GM19324 (cell line): Measurements from ENCODE around the gene EIF4G3.
"Not testable (repeated sequence)": the region's sequence is repeated elsewhere in the genome, so short reads cannot be mapped to it uniquely, and the experiment has no call there.

Source experiments
- ATAC-seq: cut with Tn5 transposase; IDR thresholded peaks from one replicate; pipeline ENCODE4 v1.9.1; 2021; ENCODE audit warnings: mild to moderate bottlenecking, moderate library complexity; ENCODE audit not compliant: unreplicated experiment, low FRiP score

EIF4G3 gene, protein sequence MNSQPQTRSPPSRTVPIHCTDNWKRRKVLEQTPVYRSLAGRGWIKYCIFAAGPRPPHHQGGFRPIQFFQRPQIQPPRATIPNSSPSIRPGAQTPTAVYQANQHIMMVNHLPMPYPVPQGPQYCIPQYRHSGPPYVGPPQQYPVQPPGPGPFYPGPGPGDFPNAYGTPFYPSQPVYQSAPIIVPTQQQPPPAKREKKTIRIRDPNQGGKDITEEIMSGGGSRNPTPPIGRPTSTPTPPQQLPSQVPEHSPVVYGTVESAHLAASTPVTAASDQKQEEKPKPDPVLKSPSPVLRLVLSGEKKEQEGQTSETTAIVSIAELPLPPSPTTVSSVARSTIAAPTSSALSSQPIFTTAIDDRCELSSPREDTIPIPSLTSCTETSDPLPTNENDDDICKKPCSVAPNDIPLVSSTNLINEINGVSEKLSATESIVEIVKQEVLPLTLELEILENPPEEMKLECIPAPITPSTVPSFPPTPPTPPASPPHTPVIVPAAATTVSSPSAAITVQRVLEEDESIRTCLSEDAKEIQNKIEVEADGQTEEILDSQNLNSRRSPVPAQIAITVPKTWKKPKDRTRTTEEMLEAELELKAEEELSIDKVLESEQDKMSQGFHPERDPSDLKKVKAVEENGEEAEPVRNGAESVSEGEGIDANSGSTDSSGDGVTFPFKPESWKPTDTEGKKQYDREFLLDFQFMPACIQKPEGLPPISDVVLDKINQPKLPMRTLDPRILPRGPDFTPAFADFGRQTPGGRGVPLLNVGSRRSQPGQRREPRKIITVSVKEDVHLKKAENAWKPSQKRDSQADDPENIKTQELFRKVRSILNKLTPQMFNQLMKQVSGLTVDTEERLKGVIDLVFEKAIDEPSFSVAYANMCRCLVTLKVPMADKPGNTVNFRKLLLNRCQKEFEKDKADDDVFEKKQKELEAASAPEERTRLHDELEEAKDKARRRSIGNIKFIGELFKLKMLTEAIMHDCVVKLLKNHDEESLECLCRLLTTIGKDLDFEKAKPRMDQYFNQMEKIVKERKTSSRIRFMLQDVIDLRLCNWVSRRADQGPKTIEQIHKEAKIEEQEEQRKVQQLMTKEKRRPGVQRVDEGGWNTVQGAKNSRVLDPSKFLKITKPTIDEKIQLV (N-terminal part only)

DNA sequence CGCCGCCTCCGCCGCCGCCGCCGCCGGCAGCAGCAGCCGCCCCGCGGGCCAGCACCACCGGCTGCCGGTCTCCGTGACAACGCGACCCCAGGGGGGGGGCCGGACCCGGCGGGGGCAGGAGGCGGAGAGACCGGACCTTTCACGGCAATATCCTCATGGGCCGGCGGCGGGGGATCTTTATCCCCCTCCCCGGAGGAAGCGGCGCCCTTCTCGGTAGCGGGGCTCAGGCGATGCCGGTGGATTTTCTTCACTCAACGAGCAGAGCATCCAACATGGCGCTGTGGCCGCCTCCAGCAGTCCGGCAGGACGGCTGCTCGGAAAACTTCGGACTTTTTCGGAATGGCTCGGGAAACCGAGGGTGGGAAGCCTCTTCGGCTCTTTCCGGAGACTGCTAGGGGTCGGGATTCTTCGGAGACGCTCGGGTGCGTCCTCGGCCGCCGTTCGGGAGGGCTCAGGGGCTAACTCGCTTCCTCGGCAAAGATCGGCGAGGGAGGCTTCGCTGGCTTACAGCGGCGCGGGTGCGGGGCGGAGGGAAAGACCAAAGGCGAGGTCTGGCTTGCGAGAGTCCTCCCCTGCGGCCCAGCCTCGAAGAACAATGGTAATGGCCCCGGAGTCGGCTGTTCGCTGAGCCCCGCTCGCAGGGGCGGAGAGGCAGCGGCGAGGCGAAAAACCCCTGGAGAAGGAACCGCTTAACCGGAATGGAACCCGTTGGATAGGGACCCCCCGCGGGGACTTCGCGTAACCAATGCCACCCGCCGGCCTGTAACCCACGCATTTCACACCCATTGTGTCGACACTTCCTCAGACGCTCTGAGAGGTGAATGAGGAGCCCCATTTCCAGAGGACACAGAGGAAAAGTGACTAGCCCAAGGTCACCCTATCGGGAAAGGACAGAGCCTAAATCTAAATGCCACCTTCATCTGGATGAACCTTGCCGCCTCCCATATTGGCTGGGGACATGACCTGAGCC is at the start of gene EIF4G3:
TSS of gene EIF4G3 (minus strand) at position 312 of the 970 bp plus-strand sequence. CDS start 174,155 bp downstream, outside the sequence.
- ATAC-seq: peak; percentile 86

DNA sequence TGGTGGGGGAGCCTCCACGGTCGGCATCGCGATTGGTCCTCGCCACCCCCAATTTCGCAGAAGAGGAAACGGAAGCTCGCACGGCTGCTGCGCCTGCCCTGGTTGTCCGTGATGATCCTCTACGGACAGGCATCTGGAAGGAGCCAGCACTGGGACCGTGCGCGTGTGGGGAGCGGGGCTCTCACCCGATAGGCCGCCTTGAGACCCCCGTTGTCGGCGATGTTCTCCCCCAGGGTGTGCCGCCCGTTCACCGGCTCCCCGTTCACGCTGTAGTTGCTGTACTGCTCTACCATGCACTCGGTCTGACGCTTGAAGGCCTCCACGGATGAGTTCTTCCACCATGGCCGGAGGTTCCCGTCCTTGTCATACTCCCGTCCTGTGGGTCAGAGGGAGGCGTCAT is 48.4 kb upstream of the EIF4G3 start:
- ATAC-seq: no peak

DNA sequence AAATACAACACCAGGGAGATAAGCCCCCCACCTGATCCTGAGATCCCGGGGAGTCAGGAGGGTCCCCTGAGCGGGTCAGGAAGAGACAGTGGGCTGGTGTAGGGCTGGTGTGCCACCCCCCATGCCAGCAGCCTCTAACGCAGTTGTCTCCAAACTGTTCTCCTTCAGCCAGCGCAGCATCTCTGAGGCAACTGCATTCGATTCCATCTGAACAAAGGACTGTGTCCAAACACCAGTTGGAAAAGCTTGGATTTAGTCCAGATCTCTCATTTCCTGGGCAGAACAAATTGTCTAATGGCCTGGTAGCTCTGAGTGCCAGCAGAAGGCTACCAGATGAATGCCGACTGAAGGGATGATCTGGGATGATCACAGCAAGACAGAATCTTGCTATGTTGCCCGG is 44.1 kb upstream of the EIF4G3 start:
- no peak for ATAC-seq

DNA sequence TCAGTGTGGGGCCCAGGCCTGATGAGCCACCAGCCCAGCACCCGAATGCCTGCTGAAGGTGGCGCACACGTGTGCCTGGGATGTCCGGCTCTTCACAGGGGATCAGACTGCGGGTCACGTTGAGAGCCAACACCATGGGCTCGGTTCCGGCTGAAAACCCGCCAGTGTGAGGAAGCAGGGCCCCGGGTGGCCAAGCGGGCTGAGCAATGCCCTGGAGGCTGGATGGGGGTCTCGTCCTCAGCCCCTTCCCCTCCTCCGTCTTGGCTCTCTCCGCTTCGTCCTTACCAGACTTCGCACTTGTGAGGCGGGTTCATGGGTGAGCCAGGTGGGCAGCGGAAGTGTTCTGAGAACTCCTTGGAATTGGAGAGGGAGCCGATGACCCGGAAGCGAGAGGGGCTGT is 43.0 kb upstream of the EIF4G3 start:
- no peak for ATAC-seq

DNA sequence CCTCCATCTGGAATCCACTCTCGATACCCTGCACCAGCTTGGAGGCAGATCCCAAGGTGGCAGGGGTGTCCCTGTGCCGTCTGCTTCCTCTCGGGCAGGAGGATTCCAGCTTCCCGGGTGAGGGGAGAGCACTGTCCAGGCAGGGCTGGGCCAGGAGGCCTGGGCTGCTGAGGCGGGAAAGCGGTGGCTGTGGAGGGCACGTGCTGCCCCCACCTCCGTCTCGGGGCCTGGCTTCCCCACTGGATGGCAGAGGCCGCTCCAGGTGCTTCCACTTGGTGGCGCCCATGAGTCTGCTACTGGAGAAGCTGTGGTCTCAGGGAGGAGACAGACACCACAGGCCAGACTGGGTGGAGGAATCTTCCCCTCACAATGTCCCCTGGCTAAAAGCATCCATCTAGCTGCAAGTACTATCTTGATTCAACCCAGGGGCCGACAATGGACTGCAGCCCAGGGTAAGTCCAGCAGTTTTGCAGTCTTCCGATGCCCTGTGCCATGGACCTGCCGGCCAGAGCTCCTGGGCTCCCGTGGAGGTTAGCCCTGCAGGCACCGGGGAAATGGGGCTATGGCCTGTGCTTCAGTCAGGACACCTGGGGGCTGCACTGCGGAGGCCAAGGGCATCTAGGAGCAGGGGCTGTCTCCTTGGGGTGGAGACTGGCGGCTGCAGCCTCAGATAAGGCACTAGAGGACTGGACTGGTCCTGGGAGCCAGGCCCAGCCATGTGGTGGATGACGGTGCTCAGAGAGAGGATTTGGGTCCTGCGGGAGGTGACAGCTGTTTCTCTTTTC is 41.3 kb upstream of the EIF4G3 start:
- no peak for ATAC-seq

DNA sequence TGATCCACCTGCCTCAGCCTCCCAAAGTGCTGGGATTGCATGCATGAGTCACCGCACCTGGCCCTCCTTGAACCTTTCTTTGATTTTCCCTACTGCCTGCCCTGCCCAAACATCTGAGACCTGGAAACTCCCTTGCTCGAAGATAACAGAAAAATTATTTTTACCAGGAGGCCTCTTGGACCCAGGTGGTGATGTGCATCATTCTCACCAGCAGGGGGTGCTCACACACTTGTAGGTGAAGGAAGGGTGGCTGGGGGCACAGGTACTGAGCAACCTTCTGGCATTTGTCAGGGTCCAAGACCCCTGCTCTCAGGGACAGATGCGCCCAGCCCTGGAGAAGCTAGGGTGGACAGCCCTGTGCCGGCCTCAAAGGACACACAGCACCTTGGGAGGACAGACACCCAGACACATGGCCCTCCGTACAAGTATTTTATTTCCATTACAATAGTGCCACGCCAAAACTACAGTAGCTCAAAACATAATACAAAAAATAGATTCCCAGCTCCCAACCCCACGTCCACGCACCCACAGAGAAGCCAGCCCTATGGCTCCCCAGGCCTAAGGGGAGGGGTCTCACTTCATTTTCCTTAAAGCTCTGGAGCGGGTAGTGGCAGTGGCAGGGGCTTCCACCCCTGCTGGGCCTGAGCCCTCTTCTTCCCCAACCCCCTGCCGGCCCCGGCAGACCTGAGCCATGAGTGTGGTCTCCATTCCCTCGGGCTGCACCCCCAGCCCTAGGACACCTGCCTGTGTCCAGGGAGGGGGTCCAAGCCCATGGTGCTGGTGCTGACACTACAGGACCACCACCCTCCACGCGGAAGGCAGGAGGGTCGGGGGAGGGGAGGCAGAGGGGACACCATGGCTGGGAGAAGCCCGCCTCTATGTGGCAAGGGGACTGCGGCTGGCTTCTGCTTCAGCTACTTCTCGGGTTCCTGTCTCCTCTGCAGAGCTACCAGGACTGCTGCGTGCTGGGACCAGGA is 40.4 kb upstream of the EIF4G3 start:
- ATAC-seq: no peak

DNA sequence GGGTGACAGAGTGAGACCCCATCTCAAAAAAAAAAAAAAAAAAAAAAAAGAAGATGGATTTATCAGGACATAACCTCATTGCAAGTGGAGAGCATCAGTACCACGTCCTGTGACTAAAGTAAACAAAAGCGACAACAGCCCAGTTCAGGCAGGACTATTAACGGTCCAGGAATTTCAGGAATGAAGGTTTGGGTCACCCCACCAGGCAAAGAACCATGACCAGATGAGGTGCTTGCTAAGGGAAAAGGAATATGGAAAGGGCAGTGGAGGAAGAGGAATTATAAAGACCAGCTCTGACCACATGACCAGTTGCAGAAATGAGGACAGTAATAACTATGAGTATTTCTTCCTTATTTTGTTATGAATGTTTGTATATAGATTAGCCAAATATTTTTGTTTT is 35.4 kb upstream of the EIF4G3 start:
- ATAC-seq: no peak

DNA sequence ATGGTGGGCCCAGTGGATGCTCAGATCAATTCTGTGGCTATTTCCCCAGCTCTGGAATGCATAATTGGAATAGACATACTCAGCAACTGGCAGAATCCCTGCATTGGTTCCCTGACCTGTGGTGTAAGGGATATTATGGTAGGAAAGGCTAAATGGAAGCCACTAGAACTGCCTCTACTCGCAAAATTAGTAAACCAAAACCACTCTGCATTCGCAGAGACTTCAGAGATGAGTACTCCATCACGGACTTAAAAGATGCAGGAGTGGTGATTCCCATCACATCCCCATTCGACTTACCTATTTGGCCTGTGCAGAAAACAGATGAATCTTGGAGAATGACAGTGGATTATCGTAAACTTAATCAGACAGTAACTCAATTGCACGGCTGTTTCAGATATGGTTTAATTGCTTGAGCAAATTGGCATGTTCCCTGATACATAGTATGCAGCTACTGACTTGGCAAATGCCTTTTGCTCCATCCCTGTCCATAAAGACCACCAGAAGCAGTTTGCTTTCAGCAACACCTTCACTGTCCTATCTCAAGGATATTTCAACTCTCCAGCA is 31.5 kb upstream of the EIF4G3 start:
- not testable (repeated sequence) for ATAC-seq

DNA sequence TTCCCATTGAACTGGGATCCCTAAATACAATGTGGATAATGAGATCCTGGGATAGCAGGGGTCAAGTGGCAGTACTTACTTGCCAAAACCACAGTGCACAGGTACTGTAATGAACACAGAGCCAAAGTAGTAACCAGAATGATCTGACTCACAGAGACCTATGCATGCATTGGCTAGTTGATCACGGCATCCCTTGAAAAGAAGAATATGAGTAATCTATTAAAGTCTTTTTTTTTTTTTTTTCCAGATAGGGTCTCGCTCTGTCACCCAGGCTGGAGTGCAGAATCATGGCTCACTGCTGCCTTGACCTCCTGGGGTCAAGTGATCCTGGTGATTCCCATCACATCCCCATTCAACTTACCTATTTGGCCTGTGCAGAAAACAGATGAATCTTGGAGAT is 29.4 kb upstream of the EIF4G3 start:
- ATAC-seq: no peak

DNA sequence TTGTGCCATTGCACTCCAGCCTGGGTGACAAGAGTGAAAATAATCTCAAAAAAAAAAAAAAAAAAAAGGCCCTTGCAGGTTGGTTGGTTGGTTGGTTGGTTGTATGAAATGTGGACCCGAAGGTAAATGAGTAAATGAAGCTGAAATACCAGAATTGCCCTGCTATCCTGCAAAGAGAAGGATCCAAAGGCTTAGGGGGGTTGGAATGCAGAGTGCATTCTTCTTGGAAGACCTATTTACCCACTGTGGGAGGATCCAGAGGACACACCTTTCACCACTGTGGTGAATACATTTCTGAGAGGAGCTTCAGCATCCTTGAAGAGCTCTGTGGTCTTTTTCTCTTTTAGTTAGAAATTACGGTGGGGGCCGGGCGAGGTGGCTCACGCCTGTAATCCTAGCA is 28.7 kb upstream of the EIF4G3 start:
- ATAC-seq: no peak

DNA sequence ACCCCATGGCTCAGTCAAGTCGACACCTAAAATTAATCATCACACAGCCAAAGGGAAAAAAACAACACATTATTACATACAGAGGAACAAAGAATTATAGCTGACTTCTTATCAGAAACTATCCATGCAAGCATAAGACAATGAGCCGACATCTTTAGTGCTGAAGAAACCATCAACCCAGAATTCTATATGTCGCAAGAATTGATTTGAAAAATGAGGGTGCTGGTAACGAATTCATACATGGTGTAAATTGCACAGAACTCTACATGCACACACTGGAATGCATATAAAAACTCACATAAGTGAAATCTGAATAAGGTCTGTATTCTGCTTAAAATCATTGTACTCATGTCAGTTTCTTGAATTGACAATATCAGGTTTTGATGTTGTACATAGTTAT is 25.0 kb upstream of the EIF4G3 start:
- no peak for ATAC-seq

DNA sequence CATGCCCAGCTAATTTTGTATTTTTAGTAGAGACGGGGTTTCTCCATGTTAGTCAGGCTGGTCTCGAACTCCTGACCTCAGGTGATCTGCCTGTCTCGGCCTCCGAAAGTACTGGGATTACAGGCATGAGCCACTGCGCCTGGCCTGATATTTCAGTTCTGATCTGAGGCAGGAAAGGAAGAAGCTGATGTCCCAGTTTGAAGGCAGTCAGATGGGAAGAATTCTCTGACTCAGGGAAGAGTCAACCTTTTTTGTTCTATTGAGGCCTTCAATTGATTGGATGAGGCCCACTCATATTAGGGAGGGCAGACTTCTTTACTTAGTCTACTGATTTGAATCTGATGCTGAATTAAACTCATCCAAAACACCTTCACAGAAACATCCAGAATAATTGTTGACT is 24.5 kb upstream of the EIF4G3 start:
- not testable (repeated sequence) for ATAC-seq

DNA sequence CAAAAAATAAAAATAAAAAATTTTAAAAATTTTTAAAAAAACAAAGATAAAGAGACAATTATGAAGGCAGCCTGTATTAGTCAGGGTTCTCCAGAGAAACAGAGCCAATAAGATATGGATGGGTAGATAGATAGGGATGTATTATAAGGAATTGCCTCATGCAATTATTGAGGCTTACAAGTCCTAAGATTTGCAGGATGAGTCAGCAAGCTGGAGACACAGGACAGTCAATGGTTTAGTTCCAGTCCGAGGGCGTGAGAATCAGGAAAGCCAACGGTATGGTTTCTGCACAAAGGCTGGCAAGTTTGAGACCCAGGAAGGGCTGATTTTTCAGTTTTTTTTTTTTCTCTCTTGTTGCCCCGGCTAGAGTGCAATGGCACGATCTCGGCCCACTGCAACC is 24.1 kb upstream of the EIF4G3 start:
- ATAC-seq: no peak

DNA sequence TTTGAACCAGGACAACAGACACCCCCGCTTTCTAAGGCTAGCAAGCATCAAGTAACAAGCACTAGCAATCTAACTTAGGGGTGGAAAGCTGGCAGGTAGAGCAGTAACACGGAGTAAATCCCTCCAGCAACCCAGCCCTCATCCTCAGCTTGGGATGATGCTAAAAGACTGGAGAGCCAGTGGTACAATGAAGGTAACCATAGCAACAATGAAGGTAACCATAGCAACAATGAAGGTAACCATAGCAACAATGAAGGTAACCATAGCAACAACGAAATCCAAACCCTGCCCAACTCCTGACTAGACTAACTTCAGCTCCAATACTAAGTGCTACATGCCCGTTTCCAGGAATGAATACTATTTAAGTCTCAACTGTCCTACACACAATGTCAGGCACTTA is 22.2 kb upstream of the EIF4G3 start:
- ATAC-seq: no peak

DNA sequence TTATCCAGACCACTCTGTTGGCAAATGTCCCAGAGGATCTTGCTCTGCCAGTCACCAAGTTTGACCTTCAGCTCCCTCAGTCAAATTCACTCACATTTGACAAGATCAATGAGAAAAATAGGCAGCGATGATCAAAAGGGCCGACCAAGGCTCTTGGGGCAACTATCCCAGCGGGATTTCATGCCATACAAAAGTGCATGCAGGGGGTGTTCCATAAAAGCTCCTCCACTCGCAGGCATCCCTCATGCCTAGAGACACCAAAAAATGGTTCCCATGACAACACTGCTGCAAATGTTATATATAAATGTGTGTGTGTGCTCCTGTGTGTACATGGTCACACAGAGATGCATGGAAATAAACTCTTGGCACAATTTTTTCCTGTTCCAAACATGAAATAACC is 16.2 kb upstream of the EIF4G3 start:
- no peak for ATAC-seq

DNA sequence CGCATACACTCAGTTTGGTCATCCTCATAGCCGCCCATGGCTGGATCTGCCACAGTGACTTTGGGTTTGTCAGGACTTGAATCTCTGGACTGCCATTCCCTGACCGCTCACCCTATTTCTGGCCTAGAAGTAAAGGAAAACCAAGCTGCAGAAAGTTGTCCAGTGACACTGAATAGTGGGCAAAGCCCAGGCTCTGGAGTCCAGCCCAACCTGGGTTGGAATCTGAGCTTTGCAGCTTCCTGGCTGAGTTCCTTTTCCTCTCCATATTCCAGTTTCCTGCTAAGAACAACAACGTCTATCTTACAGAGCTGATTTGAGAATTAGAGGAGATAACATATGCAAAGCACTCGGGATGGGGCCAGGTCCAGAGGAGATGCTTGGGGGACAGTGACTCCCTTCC is 15.6 kb upstream of the EIF4G3 start:
- no peak for ATAC-seq

DNA sequence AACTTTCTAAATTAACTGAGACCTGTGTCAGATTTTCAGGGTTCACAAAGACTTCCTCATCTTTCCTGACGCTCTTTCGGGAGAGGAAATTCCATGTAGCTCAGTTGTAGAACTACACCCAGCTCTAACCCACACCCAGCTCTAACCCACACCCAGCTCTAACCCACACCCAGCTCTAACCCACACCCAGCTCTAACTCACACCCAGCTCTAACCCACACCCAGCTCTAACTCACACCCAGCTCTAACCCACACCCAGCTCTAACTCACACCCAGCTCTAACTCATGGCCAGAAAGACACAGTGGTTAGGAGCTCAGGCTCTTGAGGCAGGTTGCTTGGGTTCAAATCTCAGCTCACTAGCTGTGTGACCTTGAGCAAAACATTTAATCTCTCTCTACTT is 14.1 kb upstream of the EIF4G3 start:
- not testable (repeated sequence) for ATAC-seq
